Lung (tissue), 13 donors: Measurements from ENCODE around the gene FAM186B. TPM values are rescaled to one million over a fixed set of nuclear protein-coding genes. Genes with fewer than 3 reads are reported as not detected.

Experiments
- ATAC-seq: fragments of 200-7000 bp; cut with Tn5 transposase; one replicate; pipeline ENCODE4 v1.9.1; 2020; ENCODE audit warnings: moderate number of reproducible peaks; ENCODE audit not compliant: insufficient read depth, low FRiP score
- DNase-seq, 3 donors: peaks; one replicate each; pipeline ENCODE4 v3.0.0-alpha.2; 2013 to 2017
- H3K27ac ChIP-seq, 2 donors: one replicate each; pipeline ENCODE4 v1.5.1; 2013; ENCODE audit warnings: mild to moderate bottlenecking in 2 of 2, moderate library complexity in 2 of 2, control low read depth in 1 of 2, inconsistent platforms in 1 of 2, low read depth in 1 of 2, low read length in 1 of 2
- H3K27me3 ChIP-seq, 3 donors: one replicate each; pipeline ENCODE4 v1.5.1; 2013; ENCODE audit warnings: low read length in 2 of 3; ENCODE audit not compliant: control insufficient read depth in 3 of 3, insufficient read depth in 3 of 3
- H3K36me3 ChIP-seq, 4 donors: one replicate each; pipeline ENCODE4 v1.5.1; 2013; ENCODE audit warnings: low read length in 4 of 4, mild to moderate bottlenecking in 1 of 4, moderate library complexity in 1 of 4; ENCODE audit not compliant: control insufficient read depth in 4 of 4, insufficient read depth in 4 of 4
- H3K4me1 ChIP-seq, 5 donors: one replicate each; pipeline ENCODE4 v1.5.1; 2013; ENCODE audit warnings: low read length in 5 of 5, mild to moderate bottlenecking in 2 of 5, moderate library complexity in 1 of 5; ENCODE audit not compliant: control insufficient read depth in 5 of 5, insufficient read depth in 5 of 5
- H3K4me3 ChIP-seq: one replicate; pipeline ENCODE4 v1.5.1; 2013; ENCODE audit warnings: mild to moderate bottlenecking, control low read depth, moderate library complexity
- H3K9ac ChIP-seq, 2 donors: one replicate each; pipeline ENCODE4 v1.5.1; 2013; ENCODE audit warnings: low read length in 2 of 2, control low read depth in 1 of 2; ENCODE audit not compliant: insufficient read depth in 1 of 2
- H3K9me3 ChIP-seq, 4 donors: one replicate each; pipeline ENCODE4 v1.5.1; 2013; ENCODE audit warnings: low read length in 3 of 4, mild to moderate bottlenecking in 1 of 4, moderate library complexity in 1 of 4; ENCODE audit not compliant: control insufficient read depth in 4 of 4, insufficient read depth in 3 of 4
- WGBS, 2 donors: extraction: QIAGEN DNeasy Blood & Tissue Kit; methylation state at CpG; one replicate each; pipeline ENCODE4 v1.1.7; 2013; 5-methylcytosine and 5-hydroxymethylcytosine counted together
- polyA plus RNA-seq, 2 donors: library from polyadenylated mRNA; stranded (reverse); fragments of 200-250 nt; gene quantifications; one replicate each; pipeline ENCODE4 v1.2.1, GENCODE V29; 2013
- small RNA-seq: library from RNA; depleted of rRNA; stranded (forward); fragments of <200 nt; gene quantifications from one replicate; pipeline ENCODE3, GENCODE V24; 2014; ENCODE audit warnings: low replicate concordance
- total RNA-seq, 2 donors: library from RNA; depleted of rRNA in 1 of 2; stranded (reverse); fragments of >200 nt in 1 of 2; gene quantifications; one replicate each; pipeline ENCODE4 v1.2.1, GENCODE V29; 2014 to 2021
- TF ChIP-seq, protein P1 (sequence below): IDR thresholded peaks from 2 replicates; pipeline ENCODE4 v1.5.1; 2012; ENCODE audit warnings: mild to moderate bottlenecking; ENCODE audit errors: control extremely low read depth, extremely low read depth
- donor health status: control.
- donor health status: control.
- donor health status: Bipolar disorder and iron deficiency.
- donor health status: healthy.
- donor health status: DM: yes; HTN: yes; CAD: no.

FAM186B gene
- total and polyA plus RNA-seq, 4 donors, result 0.17 to 0.80 (median 0.43) TPM

DNA sequence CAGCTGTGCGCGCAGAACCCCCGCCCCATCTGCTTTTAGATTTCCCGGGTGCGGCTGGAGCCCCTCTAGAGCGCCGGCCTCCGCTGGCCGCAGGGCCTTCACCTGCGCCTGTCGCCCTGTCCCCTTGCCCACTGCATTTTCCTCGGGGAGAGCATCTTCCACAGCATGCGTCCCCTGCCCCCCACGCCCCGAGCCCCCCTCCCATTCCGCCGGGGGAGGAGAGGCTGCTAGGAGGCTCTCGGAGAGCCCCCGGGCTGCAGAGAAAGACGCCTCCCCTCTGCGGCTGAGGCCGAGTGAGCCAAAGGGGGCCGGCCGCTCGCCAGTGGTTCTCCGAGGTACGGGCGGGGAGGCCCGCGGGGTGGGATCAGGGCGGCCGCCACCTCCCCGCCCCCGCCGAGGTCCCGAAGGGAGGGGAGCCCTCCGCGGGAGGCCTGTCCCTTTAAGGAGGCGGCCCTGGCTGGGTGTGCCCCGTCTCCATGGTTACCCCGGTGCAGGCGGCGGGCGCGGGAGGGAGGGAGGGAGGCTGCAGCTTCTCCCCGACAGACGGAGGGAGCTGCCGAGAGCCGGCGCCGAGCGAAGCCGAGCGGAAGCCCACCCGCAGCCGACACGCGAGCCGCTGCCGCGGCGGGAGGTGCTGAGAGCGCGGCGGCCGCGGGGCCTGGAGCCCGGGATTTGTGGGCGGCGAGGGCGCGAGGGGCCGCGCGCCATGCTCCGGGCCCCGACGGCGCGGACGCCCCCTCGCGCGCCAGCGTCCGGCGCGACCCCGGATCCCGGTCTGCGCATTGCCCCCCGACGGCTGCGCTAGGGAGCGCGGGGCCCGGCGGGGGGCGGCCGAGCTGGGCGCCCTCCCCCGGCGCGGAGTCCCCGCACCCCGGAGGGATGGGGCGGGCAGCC is 66.7 kb downstream of the FAM186B start, which contains the start of gene KCNH3:
KCNH3 (plus strand) TSS at position 521 of the 894 bp plus-strand sequence. CDS start 387 bp downstream, outside the sequence.
- Histone ChIP-seq H3K4me3 (no peak within 1 kb of the TSS), H3K9me3 (no peaks in the 10 kb centered on the region), H3K4me1 (peaks cover 0 to 22% (median 2%) of the 10 kb centered on the region in 5 donors), H3K27ac (no peak within 1 kb of the TSS), H3K27me3 (peaks cover 0 to 63% (median 37%) of the 10 kb centered on the region in 3 donors), H3K9ac (no peak within 1 kb of the TSS), H3K36me3 (no peaks in the 10 kb centered on the region)
- TF ChIP-seq, protein P1, sequence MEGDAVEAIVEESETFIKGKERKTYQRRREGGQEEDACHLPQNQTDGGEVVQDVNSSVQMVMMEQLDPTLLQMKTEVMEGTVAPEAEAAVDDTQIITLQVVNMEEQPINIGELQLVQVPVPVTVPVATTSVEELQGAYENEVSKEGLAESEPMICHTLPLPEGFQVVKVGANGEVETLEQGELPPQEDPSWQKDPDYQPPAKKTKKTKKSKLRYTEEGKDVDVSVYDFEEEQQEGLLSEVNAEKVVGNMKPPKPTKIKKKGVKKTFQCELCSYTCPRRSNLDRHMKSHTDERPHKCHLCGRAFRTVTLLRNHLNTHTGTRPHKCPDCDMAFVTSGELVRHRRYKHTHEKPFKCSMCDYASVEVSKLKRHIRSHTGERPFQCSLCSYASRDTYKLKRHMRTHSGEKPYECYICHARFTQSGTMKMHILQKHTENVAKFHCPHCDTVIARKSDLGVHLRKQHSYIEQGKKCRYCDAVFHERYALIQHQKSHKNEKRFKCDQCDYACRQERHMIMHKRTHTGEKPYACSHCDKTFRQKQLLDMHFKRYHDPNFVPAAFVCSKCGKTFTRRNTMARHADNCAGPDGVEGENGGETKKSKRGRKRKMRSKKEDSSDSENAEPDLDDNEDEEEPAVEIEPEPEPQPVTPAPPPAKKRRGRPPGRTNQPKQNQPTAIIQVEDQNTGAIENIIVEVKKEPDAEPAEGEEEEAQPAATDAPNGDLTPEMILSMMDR, result no peak
- WGBS, 2 donors, result 0 to 2% methylated on average over 53 to 107 of the region's 107 CpGs
- DNase-seq, result peak; percentile 74 to 81 (median 77)
- peak; percentile 64 for ATAC-seq

DNA sequence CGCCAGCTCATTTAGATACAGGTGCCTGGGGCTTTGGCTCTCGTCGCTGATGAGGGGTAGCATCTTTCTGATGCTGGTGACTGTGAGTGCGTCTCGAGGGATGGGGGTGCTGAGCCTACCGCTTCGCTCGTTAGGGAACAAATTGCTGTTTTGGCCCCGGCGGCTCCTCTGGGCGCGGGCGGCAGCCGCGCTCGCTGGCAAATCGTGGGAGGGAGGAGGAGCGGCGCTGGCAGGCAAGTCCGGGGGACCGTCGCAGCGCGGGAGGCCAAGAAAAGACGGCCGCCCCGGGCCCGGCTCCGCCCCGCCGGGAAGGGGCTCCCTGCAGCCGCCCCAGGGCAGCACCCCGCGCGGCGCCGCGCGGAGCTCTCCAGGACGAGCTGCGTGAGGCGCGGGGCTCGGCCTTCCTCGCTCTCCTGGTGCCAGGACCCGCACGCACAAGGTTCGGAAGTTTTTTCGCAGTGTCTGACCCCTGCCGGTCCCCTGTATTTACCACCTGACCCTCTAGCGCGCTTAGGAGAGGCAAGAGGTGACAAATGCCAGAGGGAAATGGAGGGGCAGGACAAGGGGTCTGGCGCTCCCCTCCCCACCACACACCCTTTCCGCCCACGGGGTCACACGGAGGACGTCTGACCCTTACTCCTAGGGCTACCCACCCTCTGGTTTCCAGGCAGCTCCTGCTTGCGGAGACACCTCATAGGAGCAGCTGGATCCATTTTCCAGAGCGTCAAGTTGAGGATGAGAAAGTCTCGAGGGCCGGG is 67.5 kb downstream of the FAM186B start:
- Histone ChIP-seq H3K36me3 (no peaks in the 10 kb centered on the region), H3K9me3 (no peaks in the 10 kb centered on the region), H3K27ac (no peak overlapping the region), H3K27me3 (peaks cover 0 to 54% (median 34%) of the 10 kb centered on the region in 3 donors), H3K4me3 (no peak overlapping the region), H3K4me1 (peaks cover 0 to 22% (median 2%) of the 10 kb centered on the region in 5 donors), H3K9ac (no peak overlapping the region)
- ATAC-seq (no peak), DNase-seq (peak in 1 of 3 donors; percentile 33)
- TF ChIP-seq, protein P1, result no peak
- WGBS, 2 donors, result 0 to 1% methylated on average over 59 to 61 of the region's 61 CpGs

Small RNA genes lying within 50 kb of the gene (small RNA-seq; reads per million reads assigned to genes)
- gene HIGD1AP9 (not detected), gene POLR2KP1 (not detected), gene RNU6-834P (not detected)

Other genes starting within 250 kb of the FAM186B start
- gene SPATS2, start 238.2 kb downstream of the FAM186B start, total RNA-seq, result 10 to 100 TPM; 11.9 to 48.8 TPM
- 1 to 10 TPM; 6.6 to 8.2 TPM for gene SPATS2, start 238.2 kb downstream of the FAM186B start, polyA plus RNA-seq
- gene KCNH3, start 66.6 kb downstream of the FAM186B start, total RNA-seq, result 1 to 10 TPM; 1.6 to 7.1 TPM
- 1 to 10 TPM; 1.1 to 1.6 TPM for gene KCNH3, start 66.6 kb downstream of the FAM186B start, polyA plus RNA-seq
- 10 to 100 TPM; 35.6 to 55.8 TPM for gene MCRS1, start 37.5 kb downstream of the FAM186B start, total RNA-seq
- 10 to 100 TPM; 48.0 to 50.0 TPM for gene MCRS1, start 37.5 kb downstream of the FAM186B start, polyA plus RNA-seq
- 10 to 100 TPM; 15.8 to 20.0 TPM for gene PRPF40B, start 17.9 kb upstream of the FAM186B start, total RNA-seq
- 10 to 100 TPM; 10.0 to 18.3 TPM for gene PRPF40B, start 17.9 kb upstream of the FAM186B start, polyA plus RNA-seq
- 10 to 100 TPM; 30.9 to 51.2 TPM for gene FMNL3, start 101.8 kb upstream of the FAM186B start, total RNA-seq
- 10 to 100 TPM; 11.5 to 13.9 TPM for gene FMNL3, start 101.8 kb upstream of the FAM186B start, polyA plus RNA-seq
- 100 to 1,000 TPM; 555 to 661 TPM for gene TMBIM6, start 135.9 kb upstream of the FAM186B start, total RNA-seq
- gene TMBIM6, start 135.9 kb upstream of the FAM186B start, polyA plus RNA-seq, result 100 to 1,000 TPM; 231 to 415 TPM
- 10 to 100 TPM; 20.9 to 30.8 TPM for gene NCKAP5L, start 222.8 kb upstream of the FAM186B start, total RNA-seq
- gene NCKAP5L, start 222.8 kb upstream of the FAM186B start, polyA plus RNA-seq, result 10 to 100 TPM; 15.7 to 19.2 TPM
- 1 to 10 TPM; 2.6 to 4.4 TPM for gene BCDIN3D, start 237.5 kb upstream of the FAM186B start, total RNA-seq
- gene BCDIN3D, start 237.5 kb upstream of the FAM186B start, polyA plus RNA-seq, result 1 to 10 TPM; 2.6 to 3.4 TPM